Osteocyte (in vitro differentiated cells): ENCODE data around the gene GTF2H1. TPM values are rescaled to one million over a fixed set of nuclear protein-coding genes. Genes with fewer than 3 reads are reported as not detected.

Source experiments
- DNase-seq: peaks from one replicate; pipeline ENCODE4 v3.0.0; 2021; ENCODE audit warnings: mixed read lengths; ENCODE audit not compliant: unreplicated experiment; ENCODE audit errors: extremely low spot score
- H3K27ac Mint-ChIP-seq: one replicate; pipeline ENCODE4 v1.8.0; 2021; ENCODE audit warnings: mild to moderate bottlenecking, mixed read lengths; ENCODE audit not compliant: unreplicated experiment
- H3K27me3 Mint-ChIP-seq: one replicate; pipeline ENCODE4 v1.8.0; 2021; ENCODE audit warnings: mixed read lengths; ENCODE audit not compliant: unreplicated experiment
- H3K36me3 Mint-ChIP-seq: one replicate; pipeline ENCODE4 v1.8.0; 2021; ENCODE audit warnings: mixed read lengths; ENCODE audit not compliant: unreplicated experiment
- H3K4me1 Mint-ChIP-seq: one replicate; pipeline ENCODE4 v1.8.0; 2021; ENCODE audit warnings: mixed read lengths; ENCODE audit not compliant: unreplicated experiment
- H3K4me3 Mint-ChIP-seq: one replicate; pipeline ENCODE4 v1.8.0; 2021; ENCODE audit warnings: mild to moderate bottlenecking, moderate library complexity, mixed read lengths; ENCODE audit not compliant: unreplicated experiment
- H3K9me3 Mint-ChIP-seq: one replicate; pipeline ENCODE4 v1.8.0; 2021; ENCODE audit warnings: mixed read lengths; ENCODE audit not compliant: unreplicated experiment
- total RNA-seq: library from RNA; stranded (reverse); gene quantifications from 2 replicates; pipeline ENCODE4 v1.2.1, GENCODE V29; 2021
- TF ChIP-seq, protein P1 (sequence below): fragments of 200-600 bp; sonication (generic); IDR thresholded peaks from 2 replicates; pipeline ENCODE4 v1.5.0; 2021; ENCODE audit warnings: antibody characterized with exemption, mild to moderate bottlenecking, moderate library complexity

GTF2H1 gene
- total RNA-seq, 1 donor from 2014 or later: 91.1 TPM

DNA sequence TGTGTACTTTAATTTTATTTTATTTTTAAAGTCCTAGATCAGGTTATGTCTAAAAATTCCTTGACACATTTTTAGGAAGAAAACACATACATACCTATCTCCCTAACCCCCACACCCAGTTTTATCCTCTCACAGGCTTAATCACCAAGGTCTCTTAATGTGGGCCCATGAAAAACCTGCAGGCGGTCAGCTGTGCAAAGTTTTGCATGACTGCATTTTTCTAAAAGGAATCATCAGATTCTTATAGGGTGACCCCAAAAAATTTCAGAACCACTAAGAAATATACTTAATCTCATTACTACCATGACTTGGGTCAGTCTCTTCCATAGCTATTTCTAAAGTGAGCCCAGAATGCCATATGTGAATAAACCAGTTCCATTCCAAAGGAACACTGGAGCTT, 36.5 kb upstream of the GTF2H1 start:
- Mint-ChIP-seq H3K4me1 (no peaks in the 10 kb centered on the region), H3K27me3 (no peaks in the 10 kb centered on the region), H3K9me3 (no peaks in the 10 kb centered on the region), H3K4me3 (no peak overlapping the region), H3K36me3 (peaks cover 59% of the 10 kb centered on the region), H3K27ac (no peak overlapping the region)
- TF ChIP-seq, protein P1, sequence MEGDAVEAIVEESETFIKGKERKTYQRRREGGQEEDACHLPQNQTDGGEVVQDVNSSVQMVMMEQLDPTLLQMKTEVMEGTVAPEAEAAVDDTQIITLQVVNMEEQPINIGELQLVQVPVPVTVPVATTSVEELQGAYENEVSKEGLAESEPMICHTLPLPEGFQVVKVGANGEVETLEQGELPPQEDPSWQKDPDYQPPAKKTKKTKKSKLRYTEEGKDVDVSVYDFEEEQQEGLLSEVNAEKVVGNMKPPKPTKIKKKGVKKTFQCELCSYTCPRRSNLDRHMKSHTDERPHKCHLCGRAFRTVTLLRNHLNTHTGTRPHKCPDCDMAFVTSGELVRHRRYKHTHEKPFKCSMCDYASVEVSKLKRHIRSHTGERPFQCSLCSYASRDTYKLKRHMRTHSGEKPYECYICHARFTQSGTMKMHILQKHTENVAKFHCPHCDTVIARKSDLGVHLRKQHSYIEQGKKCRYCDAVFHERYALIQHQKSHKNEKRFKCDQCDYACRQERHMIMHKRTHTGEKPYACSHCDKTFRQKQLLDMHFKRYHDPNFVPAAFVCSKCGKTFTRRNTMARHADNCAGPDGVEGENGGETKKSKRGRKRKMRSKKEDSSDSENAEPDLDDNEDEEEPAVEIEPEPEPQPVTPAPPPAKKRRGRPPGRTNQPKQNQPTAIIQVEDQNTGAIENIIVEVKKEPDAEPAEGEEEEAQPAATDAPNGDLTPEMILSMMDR: no peak
- DNase-seq: no peak

DNA sequence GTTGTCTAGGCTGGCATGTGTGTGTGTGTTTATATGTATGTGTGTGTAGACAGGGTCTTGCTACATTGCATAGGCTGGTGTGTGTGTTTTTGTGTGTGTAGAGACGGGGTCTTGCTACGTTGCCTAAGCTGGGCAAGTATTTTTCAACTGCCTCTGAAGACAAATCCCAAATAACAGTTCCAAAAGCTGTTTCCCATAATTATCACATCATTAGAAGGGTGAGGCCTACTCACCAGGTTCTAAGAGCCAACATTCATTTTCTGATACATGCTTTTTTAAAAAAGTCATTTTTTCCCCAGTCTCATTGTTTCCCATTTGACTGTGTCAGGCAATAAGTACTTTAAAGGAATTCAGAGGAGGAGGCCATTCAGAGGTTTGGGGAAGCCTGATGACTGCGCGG, 33.5 kb upstream of the GTF2H1 start:
- no peak overlapping the region for H3K27ac Mint-ChIP-seq
- H3K36me3 Mint-ChIP-seq: peaks cover 63% of the 10 kb centered on the region
- DNase-seq: no peak
- H3K4me3 Mint-ChIP-seq: no peak overlapping the region
- TF ChIP-seq, protein P1: no peak
- H3K9me3 Mint-ChIP-seq: no peaks in the 10 kb centered on the region
- no peaks in the 10 kb centered on the region for H3K4me1 Mint-ChIP-seq
- H3K27me3 Mint-ChIP-seq: no peaks in the 10 kb centered on the region

DNA sequence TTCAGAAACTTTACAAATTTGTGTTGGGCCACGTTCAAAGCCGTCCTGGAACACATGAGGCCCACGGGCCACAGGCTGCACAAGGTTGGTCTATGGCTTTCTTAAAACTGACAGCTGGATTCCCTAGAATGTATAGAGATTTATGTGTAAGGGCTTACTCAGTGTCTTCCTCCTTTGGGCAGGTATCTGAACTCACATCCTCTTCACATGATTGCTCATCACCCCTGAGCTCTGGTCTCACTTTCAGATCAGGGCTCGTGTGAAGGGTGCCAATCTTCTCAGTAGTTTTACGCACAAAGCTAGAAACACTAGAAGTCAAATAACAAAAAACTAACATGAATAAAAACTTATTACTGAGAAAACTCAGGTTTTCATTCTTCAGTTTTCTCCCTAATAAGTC, 27.5 kb upstream of the GTF2H1 start:
- Mint-ChIP-seq H3K4me1 (no peaks in the 10 kb centered on the region), H3K27me3 (no peaks in the 10 kb centered on the region), H3K27ac (no peak overlapping the region), H3K9me3 (no peaks in the 10 kb centered on the region), H3K36me3 (peaks cover 78% of the 10 kb centered on the region), H3K4me3 (no peak overlapping the region)
- TF ChIP-seq, protein P1: no peak
- DNase-seq: no peak

DNA sequence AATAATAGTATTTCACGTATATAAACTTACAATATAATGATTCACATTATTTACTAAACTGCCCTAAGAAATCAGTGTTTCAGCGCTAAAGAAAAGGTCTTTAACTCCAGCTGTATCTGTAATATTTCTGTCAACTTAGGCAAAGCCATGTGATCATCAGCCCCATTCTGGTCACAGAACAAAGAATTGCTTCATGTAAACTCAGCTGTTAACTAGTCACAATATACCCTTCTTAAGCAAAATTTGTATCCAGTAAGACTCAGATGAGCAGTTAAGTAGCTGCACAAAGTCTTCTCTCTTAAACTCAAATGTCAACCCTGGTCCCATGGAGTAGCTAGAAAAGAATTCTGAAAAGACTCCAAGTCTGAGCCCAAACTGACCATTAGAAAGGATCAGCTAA, 27.1 kb upstream of the GTF2H1 start:
- no peak for DNase-seq
- Mint-ChIP-seq H3K36me3 (peaks cover 81% of the 10 kb centered on the region), H3K27ac (no peak overlapping the region), H3K4me1 (no peaks in the 10 kb centered on the region), H3K4me3 (no peak overlapping the region), H3K27me3 (no peaks in the 10 kb centered on the region), H3K9me3 (no peaks in the 10 kb centered on the region)
- TF ChIP-seq, protein P1: no peak

DNA sequence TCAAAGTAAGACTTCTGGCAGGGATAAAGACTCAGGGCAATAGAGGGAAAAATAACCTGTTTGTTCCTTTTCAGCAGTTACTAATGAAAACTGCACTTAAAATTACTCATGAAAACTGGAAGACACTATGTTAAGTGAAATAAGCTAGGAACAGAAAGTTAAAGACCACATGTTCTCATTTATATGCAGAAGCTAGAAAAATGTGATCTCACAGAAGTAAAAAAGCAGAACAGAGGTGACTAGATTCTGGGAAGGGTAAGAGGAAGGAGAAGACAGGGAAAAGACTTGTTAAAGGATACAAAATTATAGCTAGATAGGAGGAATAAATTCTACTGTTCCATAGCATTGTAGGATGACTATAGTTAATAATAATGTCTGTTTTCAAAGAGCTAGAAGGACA, 22.6 kb upstream of the GTF2H1 start:
- Mint-ChIP-seq H3K4me3 (no peak overlapping the region), H3K27ac (no peak overlapping the region), H3K9me3 (no peaks in the 10 kb centered on the region), H3K27me3 (no peaks in the 10 kb centered on the region), H3K36me3 (peaks cover 72% of the 10 kb centered on the region), H3K4me1 (peaks cover 12% of the 10 kb centered on the region)
- no peak for DNase-seq
- TF ChIP-seq, protein P1: no peak
